Activated CD4-positive, alpha-beta T cell treated with anti-CD3 and anti-CD28 coated beads for 1 hour (primary cell): ENCODE results near the gene TATDN3.
"Not testable (repeated sequence)": the region's sequence is repeated elsewhere in the genome, so short reads cannot be mapped to it uniquely, and the experiment has no call there.

ENCODE experiments used
- DNase-seq: peaks from one replicate; pipeline ENCODE4 v3.0.0-alpha.2; 2020

Gene TATDN3

DNA sequence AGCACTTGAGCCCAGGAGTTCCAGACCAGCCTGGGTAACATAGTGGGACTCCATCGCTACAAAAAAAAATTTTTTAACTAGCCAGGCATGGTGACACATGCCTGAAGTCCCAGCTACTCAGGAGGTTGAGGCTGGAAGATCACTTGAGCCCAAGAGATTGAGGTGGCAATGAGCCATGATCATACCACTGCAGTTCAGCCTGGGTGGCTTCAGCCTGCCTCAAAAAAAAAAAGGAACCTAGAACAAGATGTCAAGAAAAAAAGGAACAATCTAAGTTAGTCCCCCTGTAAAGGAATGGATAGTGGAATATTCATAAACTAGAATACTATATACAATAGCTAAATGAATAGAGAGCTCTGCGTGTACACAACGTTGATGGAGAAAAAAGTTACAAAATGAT is 14.5 kb upstream of the TATDN3 start:
- no peak for DNase-seq

DNA sequence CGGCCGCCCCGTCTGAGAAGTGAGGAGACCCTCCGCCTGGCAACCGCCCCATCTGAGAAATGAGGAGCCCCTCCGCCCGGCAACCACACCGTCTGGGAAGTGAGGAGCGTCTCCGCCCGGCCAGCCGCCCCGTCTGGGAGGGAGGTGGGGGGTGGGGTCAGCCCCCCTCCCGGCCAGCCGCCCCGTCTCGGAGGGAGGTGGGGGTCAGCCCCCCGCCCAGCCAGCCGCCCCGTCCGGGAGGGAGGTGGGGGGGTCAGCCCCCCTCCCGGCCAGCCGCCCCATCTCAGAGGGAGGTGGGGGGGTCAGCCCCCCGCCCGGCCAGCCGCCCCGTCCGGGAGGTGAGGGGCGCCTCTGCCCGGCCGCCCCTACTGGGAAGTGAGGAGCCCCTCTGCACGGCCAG is 12.6 kb upstream of the TATDN3 start:
- not testable (repeated sequence) for DNase-seq

DNA sequence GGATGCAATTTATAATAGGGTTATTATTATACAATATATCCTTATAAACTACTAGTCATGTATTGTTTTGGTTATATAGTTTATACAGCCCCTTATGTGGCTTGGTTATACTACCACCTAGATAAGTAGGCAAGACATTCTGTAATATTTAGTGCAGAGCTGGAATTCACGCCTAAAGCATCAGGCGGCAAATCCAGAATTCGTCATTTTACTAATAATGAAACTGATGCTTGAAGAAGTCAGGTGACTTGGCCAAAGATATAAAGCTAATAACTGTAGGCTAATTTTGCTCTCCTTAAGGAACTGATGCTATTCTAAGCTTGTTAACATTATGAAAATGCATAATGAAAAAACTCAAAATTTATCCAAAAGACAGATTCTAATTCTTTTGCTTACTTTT is 10.9 kb upstream of the TATDN3 start:
- DNase-seq: no peak

DNA sequence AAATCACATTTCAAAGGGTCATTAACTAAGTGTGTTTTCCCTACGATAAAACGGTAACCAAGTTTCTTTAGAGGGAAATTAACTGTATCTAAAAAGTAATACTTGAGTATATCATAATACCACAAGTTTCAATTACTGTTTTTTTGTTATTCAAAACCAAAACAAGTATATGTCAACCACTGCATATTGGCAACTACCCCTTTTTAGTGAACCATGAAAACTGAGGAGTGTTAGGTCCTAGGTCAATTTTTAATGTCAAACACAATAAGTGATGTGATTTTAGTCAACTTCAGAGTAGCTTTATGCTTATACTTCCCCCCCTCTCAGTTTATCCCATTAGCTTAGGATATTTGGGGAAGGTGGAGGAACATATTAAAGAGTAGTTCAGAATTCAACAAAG is 10.5 kb upstream of the TATDN3 start:
- DNase-seq: no peak

DNA sequence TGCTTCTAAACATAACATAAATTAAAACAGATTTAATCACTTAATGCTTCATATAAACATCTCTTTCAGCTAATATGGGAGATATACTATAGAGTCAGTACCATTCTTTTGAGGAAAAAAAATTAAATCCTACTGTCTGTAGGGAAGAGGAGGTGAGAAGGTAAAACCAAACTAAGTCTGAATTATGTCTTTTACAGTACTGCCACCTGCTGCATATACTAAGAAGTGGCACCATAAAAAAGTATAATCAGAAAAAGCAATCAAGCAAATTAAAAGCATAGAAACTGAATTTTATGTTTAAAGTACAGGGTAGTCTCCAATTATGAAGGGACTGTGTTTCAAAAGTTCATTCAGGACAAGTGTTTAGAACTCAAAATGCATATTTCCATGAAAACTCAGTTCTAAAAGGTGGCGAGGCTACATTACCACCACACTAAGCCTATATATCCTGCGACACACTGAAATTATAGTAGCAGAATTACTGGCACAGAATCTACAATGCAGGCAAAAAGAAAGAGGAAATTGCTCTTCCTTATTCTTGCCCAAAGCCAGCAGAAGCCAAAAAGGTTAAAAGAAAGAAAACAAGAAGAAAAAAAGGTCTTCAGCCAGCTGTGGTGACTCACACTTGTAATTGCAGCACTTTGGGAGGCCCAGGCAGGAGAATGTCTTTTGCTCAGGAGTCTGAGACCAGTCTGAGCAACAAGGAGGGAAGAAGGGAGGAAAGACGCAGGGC is 9.1 kb upstream of the TATDN3 start:
- no peak for DNase-seq

DNA sequence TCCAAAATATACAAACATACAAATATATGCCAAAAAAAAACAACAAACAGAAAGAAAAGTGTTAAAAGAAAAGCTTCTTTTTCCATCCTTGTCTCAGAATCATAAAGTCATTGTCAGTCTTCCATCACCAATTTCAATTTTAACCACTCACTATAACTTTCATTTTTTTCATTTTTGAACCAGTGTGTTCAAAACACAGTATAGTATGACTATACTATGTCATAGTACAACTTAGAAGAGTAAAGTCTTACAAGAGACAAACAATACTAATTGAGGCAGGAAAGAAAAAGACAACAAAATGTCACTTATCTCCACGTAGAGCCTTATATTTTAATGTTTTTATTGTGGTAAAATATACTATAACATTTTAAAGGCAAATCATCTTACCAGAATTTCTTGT is 7.7 kb upstream of the TATDN3 start:
- no peak for DNase-seq

DNA sequence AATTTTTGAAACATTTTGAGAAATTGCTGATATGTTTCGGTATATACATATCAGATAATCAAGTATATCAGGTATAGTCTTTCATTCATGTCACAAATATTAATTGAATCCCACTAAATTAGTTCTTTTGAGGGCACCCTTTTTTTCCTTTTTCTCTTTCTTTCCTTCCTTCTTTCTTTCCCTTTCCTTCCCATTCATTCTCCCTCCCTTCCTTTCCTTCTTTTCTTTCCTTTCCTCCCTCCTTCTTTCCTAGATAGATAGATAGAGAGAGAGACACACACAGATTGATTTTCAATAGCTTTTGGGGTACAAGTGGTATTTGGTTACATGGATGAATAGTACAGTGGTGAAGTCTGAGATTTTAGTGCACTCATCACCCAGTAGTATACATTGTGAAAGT is 5.8 kb upstream of the TATDN3 start:
- DNase-seq: no peak

DNA sequence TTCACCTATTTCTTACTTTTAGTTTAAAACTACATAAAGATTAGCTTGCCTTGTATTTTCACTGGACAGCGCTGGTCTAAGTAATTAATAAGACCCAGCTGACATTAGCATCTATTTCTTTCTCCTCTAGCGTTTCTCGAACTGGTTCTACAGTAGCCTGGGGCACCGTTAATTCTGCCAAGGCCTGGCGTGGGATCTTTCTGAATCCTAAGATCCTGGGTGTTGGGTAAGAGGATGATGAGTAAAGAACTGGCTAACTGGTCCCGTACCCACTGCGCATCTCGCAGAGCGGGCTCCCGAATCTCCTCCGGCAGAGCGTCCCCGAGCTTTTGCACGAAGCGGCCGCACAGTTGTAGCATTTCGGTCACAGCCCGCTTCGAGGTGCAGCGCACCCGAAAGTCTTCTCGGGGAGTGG is 426 bp upstream of the TATDN3 start:
- no peak for DNase-seq

DNA sequence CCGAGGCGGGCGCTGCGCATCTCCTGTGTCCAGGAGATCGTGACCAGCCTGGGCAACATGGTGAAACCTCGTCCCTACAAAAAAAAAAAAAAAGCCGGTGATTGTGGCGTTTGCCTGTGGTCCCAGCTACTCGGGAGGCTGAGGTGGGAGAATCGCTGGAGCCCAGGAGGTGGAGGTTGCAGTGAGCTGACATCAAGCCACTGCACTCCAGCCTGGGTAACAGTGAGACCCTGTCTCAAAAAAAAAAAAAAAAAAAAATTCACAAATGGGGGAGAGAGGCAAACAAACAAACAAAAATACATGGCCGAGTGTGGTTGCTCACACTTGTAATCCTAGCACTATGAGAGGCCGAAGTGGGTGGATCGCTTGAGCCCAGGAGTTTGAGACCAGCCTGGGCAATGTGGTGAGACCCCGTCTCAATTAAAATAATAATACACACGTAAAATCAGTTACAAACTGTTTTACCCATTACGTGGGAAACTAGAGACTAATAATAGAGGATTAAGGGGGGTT is 758 bp downstream of the TATDN3 start:
- DNase-seq: no peak

DNA sequence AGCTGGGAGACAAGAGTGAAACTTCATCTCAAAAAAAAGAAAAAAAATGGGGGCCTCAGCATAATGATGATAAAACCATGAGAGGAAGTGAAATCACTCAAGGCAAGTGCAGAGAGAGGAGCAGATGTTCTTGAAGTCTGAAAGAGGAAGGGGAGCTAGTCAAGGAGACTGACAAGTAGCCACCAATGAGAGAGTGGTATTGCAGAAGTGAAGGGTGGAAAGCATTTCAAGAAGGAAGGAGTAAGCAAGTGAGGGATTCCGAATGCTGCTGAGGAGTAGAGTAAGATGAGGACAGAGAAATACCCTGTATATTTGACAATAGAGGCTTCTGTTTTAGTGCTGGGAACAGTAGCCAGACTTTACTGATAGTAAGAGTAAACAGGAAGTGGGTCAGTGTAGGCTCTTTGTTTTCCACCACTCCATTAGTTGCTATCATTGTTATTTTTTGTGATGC is 2.9 kb downstream of the TATDN3 start:
- no peak for DNase-seq

DNA sequence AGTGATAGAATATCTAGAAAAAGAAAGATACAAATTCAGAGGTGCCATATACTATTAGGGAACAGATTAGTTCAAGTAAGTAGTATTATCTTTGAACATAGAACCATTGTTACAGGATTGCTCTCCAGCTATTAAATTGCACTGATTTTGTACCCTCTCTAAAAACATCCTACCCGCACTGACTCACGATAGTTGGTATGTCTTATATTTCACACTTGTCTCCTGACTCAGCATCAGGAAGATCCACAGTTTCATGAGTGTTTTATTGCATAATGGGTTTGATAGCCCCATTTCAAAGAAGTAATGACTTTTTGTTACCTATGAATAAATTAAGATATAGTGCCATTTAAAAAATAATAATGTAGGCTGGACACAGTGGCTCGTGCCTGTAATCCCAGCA is 6.0 kb downstream of the TATDN3 start:
- no peak for DNase-seq

DNA sequence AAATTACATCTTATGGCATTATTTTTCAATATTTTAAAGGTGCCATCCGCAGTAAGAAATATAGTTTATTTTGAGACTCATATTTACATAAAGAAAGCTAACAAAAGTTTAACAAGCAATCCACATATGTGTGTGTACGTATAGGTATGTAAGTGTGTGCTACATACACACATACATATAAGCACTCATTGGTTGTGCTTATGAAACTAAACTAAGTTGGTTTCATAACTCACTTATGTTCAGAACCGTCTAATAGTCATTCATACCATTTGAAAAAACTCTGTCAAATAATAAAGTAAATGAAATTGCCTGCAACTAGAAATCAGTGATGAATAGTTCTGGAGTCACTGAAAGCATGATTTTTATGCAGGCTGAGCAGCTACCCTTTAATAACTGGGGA is 14.1 kb downstream of the TATDN3 start:
- DNase-seq: no peak

DNA sequence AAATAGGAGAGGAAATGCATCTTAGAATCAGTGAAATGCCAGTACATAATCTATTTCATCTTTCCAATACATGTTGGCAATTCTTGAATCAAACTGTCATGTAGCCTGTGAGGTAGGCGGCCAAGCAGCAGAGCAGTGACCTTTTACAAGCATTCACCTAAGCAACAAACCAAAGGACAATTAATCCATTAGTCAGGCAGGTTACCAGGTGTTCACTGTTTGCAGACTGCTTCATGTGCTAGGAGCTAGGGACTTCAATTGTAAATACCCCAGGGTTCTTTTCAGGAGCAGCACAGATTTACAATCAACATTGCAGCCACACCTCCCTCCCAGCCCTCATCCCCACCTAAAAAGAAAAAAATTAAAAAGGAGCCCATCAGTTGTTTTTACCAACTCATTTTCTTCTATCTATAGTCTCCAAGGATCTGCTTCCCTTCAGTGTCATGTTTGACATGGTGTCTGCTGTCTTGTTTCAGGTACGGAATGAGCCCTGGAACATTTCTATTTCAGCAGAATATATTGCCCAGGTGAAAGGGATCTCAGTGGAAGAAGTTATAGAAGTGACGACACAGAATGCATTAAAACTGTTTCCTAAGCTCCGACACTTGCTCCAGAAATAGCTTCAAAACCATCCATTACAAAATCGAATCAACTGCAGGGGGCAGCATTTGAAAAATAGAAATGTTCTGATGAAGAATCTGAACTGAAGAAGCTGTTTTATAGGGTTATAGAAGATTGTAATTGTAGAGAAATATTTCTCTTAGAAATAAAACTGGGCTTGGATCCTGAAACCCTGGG is 23.0 kb downstream of the TATDN3 start:
- DNase-seq: no peak

DNA sequence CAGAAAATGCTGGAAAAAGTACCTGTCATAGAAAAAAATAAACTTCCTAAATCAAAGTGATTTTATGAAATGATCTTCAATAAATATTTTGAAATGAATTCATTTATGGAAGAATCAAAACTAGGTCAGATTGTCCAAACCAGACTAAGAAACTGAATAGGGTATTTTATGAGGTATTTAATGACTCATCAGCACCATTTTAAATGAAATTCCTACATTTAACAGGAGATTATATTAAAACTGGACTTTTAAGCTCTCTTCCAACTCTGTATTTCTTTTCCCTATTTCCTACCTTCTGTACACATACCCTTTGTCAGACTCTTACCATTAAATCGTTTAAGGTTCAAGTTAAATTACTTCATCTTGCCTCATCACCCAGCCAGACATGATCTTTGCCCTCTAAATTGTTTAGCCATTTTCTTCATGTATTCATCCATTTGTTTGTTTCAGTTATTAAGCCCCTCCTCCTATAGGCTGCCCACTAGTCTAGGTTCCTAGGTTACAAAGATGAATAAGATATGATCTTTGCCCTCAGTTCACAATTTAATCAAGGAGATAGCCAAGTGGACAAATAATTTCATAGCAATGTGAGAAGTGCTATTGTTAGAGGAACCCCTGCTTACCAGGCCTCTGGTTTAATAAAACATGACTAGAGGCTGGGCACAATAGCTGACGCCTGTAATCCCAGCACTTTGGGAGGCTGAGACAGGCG is 25.0 kb downstream of the TATDN3 start:
- no peak for DNase-seq

DNA sequence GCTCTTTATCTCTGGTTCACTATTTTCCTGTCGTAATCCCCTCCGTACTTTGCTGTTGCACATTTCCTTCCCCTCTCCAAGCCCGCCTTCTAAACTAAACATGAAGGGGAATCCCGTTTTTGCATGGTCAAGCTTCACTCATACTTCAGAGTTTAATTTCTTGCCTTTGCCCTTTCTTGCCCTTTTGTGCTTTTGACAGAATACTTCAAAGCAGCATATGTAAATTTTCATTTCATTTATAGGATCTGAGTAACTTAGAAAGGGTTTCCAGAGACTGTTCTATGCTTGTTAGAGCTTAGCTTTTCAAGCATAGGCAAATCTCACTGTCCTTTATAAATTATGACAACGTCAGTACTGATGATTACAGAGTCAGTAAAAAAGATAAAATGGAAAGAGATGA is 28.0 kb downstream of the TATDN3 start:
- no peak for DNase-seq

DNA sequence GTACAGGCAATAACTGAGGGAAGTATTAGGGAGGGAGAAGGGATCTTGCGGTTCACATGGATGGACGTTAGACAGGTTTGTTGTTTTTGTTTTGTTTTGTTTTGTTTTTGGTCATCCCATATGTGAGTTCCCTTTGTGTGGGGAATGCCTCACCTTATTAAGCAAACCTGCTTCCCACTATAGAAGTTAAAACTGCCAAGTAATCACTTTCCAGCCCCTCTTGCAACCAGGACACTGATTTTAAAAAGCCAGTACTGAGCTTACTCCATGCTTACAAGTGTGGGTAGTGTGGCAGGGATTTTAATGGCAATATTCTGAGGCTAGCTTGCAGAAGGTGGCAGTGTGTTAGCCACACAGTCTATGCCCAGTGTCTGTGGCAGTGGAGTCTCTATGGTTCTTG is 29.3 kb downstream of the TATDN3 start:
- no peak for DNase-seq

DNA sequence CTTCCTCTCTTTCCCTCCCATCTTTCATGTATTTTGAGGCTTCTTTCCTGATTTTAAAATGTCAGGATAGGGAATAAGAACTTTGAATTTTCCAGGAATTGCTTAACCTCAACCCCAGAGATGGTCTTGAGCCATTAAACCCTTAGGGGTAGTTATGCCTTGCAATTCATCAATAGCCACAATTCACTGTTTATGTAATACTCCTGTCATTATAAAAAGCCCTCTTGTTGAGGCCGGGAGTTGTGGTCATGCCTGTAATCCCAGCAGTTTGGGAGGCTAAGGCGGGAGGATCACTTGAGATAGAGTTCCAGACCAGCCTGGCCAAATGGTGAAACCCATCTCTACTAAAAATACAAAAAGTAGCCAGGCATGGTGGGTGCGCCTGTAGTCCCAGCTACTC is 31.3 kb downstream of the TATDN3 start:
- no peak for DNase-seq

DNA sequence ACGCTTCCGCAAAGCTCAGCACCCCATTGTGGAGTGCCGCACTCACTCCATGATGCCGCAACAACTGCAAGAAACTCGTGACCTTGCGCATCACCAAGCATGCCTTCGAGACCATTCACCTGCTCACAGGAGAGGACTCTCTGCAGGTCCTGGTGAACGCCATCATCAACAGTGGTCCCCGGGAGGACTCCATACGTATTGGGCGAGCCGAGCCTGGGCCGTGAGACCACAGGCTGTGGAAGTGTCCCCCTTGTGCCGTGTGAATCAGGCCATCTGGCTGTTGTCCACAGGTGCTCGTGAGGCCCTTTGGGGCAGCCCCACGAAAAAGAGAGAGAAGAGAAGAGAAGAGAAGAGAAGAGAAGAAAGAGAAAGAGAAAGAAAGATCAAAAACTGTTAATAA is 32.5 kb downstream of the TATDN3 start:
- no peak for DNase-seq

DNA sequence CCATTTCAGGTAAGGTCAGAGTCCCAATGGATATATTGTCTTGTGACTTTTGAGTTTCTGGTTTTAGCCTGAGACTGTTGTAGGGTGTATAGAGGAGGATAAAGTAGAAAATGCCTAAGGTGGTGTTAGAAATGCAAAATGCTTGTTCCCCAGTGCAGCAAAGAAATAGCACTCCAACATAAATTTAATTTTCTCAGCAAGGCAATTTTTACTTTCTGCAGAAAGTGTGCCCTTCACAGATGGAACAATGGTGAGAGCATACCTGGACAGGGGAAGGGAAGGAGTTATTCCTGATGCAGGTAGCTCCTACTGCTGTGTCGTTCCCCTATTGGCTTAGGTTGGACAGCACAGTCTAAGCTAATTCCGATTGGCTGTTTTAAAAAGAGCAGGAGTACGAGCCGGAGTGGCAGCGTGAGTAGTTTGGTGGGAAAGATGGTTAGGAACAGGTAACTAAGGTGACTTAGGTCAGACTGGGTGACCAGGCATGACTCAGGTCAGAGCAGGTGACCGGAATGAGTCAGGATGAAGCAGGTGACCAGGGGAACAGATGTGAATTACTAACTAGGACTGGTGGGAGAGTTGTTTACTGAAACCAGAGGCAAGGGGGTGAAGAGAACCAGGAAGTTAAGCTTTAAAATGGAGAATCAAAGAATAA is 34.2 kb downstream of the TATDN3 start:
- no peak for DNase-seq

DNA sequence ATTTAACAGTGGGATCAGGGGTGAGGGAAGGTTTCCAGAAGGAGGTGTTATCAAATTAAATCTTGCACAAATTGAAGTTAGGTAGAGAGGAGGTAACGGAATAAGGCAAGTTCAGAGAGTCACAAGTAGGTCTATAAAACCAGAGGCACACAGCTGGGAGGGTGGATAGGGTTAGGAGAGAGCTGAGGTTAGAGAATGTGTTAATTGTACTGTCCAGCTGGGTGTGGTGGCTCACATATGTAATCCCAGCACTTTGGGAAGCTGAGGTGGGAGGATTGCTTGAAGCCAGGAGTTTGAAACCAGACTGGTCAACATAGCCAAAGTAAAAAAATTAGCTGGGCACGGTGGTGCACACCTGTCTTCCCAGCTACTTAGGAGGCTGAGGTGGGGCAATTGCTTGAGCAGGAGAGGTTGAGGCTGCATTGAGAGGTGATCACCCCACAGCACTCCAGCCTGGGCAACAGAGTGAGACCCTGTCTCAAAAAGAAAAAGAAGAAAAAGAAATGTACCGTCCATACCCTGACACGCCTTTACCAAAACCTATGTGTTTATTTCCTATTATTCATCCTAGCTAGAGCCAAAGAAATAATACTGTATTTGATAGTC is 35.6 kb downstream of the TATDN3 start:
- DNase-seq: no peak

DNA sequence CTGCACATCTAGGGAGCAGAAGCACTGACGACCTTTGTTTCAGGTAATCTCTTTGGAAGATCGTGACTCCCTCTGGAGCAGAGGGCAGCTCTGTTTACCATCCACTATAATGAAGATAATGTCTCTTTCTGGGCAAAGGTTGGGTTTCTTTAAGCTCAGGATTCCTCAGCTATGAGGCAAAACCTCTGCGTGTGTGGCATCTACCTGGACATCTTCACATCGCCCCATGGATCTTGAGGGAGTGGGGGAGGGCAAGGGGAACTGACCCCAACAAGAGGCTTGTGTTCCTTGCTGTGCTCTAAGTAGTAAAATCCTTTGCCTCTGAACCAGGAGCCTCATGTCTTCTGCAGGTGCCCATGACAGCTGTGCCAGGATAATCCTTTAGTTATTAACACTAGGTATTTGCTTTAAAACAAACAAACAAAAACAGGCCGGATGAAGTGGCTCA is 36.2 kb downstream of the TATDN3 start:
- DNase-seq: no peak

DNA sequence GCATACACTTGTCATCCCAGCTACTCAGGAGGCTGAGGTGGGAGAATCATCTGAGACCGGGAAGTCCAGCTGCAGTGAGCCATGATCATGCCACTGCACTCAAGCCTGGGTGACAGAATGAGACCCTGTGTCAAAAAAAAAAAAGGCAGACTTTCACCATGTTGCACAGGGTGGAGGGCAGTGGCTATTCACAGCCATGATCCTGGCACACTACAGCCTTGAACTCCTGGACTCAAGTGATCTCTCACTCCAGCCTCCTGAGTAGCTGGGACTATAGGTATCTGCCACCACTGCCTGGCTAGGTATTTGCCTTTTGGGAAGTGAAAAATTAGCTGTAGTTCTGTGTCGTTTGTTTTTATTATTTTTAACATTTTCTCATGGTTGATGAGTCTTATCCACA is 36.7 kb downstream of the TATDN3 start:
- DNase-seq: no peak
